IPS DF 4.7 (cell line): Measurements from ENCODE around the gene SFXN5.

Source experiments
- DNase-seq: peaks from one replicate; pipeline ENCODE4 v3.0.0-alpha.2; 2013; ENCODE audit warnings: low spot score; ENCODE audit errors: extremely low read depth

Gene SFXN5

GRCh38 chr2:73053316-73054114, 18.0 kb downstream of the SFXN5 start:
- DNase-seq = no peak

- DNase-seq = no peak
These were observed 21.4 kb downstream of the SFXN5 start for GRCh38 chr2:73050121-73050545.

GRCh38 chr2:73043929-73044832, 27.3 kb downstream of the SFXN5 start:
- DNase-seq = no peak

- no peak for DNase-seq
These were observed 28.2 kb downstream of the SFXN5 start for GRCh38 chr2:73043276-73043675.

GRCh38 chr2:73037947-73038585, 33.4 kb downstream of the SFXN5 start:
- DNase-seq = no peak

GRCh38 chr2:73036766-73037165, 34.7 kb downstream of the SFXN5 start:
- no peak for DNase-seq

- DNase-seq = peak; percentile 28
These were observed 35.4 kb downstream of the SFXN5 start for GRCh38 chr2:73035899-73036711.

GRCh38 chr2:73034661-73035375, 36.7 kb downstream of the SFXN5 start:
- no peak for DNase-seq

GRCh38 chr2:73033766-73034381, 37.6 kb downstream of the SFXN5 start:
- DNase-seq = no peak

- DNase-seq = no peak
These were observed 38.3 kb downstream of the SFXN5 start for GRCh38 chr2:73033142-73033765.

GRCh38 chr2:73032702-73033097, 38.8 kb downstream of the SFXN5 start:
- no peak for DNase-seq

- DNase-seq = no peak
These were observed 39.5 kb downstream of the SFXN5 start for GRCh38 chr2:73031725-73032701.

GRCh38 chr2:73031095-73031678, 40.3 kb downstream of the SFXN5 start:
- no peak for DNase-seq

- no peak for DNase-seq
These were observed 42.7 kb downstream of the SFXN5 start for GRCh38 chr2:73028841-73029240.

- no peak for DNase-seq
These were observed 44.2 kb downstream of the SFXN5 start for GRCh38 chr2:73027340-73027739.

GRCh38 chr2:73023497-73023896, 48.0 kb downstream of the SFXN5 start:
- no peak for DNase-seq

- DNase-seq = no peak
These were observed 49.4 kb downstream of the SFXN5 start for GRCh38 chr2:73022024-73022568.
